Measurements from ENCODE around the gene RASA3. TPM values are rescaled to one million over a fixed set of nuclear protein-coding genes. Genes with fewer than 3 reads are reported as not detected.
"Not testable (repeated sequence)": the region's sequence is repeated elsewhere in the genome, so short reads cannot be mapped to it uniquely, and the experiment has no call there.

The RASA3 gene
- total RNA-seq, 1 donor from 2014 or later, result 30.7 TPM

DNA sequence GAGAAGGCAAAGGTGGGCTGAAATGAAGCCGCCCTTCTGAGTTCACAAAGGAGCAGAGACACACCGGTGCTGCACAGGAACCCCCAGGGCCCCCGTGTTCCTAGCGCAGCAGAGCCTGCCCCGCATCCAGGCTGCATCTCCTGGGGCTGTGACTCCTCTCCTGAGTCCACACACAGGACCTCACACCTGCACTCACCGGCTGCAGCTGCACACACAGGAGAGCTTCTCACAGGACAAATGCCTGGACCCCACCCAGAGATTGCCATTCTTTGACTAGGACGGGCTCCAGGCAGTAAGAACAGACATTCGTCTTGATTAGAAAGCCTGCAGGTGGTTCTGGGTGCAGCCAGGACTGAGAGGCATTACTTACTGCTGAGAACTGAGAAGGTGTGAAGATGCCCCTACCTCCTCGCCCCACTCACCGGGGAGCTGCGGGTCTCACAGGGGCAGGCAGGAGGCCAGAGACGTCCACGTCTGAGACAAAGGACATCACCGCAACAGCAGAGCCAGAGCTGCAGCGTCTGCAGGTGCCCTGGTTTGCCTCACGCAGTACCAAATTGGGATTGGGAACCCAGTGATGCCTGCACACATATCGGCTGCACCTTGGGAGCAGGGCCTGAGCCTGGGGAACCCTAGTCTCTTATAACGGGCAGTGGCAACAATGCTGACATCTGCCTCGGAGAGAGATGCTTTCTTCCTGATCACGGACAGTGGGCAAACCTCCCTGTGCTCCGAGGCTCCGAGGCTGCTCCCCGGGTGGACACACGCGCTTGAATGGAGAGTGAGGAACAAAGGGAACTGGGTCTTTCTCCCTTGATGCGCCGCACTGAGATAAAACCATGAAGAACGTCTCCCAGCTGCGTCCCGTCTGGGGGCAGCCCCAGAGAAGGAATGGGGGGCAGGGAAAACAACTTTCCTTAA is 50.4 kb downstream of the RASA3 start:
- DNase-seq (ENCODE audit: low read depth in 2 of 2), result no peak

DNA sequence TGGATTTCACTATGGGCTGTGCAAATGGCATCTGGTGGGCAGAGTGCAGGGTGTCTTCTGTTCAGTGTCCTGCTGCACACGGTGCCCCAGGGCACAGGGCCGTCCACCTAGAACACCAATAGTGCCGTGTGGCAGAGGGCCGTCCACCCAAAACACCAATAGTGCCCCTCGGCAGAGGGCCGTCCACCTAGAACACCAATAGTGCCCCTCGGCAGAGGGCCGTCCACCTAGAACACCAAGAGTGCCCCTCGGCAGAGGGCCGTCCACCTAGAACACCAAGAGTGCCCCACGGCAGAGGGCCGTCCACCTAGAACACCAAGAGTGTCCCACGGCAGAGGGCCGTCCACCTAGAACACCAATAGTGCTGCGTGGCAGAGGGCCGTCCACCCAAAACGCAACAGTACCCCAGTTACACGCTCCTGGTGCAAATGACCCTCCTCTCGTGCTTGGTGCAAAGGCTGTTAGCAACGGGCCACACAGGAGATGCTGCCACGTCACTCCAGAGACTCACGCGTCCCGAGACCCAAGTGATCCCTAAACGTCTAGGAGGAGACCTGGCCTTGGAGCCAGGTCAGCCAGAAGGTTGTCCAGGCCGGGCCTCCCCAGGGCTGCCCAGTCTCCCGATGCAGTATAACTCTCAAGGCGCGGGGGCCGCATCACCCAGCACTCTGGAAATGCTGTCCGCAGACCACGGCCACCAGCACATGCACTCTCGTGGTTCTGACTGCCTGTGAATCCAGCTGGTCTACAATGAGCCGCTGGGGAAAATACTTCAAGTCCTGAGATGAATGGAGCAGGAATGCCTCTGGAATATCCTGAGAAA is 51.5 kb downstream of the RASA3 start:
- no peak for DNase-seq (ENCODE audit: low read depth in 2 of 2)

DNA sequence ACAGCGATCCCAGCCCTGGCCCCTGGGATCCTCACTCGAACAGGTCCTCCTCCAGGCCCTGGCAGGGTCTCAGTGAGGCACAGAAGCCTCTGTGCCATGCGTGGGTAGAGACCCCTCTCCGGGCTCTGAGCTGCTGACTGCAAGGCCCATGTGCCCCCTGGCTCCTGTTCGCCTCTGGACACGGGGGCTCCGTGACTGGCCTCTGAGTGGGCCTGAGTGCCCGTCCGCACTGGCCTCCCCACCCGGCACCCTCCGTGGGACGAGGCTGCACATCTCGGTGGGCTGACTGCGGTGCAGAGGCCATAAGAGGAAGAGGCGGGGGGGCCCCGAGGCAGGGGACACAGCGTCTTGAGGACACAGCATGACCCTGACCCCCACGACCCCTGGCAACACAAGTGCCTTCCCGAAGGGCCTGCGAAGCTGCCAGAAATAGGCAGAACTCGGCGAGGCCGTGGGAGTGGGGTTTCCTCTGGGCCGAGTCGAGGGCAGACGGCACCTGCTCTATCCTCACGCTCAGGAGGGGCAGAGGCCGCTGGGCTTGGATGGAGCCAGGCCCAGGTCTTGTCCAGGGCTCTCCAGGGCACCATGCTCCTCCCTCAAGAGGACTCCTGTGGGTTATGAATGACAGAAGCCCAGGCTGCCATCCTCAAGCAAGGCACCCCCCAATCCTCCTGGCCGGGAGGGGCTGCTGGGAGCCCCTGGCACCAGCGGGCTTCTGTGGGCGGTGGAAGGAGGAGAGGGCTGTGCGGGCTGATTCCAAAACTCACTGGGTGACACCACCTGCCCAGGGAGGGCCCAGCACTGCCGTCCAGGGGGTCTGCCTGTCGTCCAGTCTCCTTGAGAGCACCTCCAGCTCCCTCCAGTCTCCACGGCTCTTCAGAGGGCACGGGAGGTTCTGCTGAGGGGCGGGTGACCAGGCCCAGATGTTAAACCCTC is 52.6 kb downstream of the RASA3 start:
- DNase-seq (ENCODE audit: low read depth in 2 of 2), result no peak

DNA sequence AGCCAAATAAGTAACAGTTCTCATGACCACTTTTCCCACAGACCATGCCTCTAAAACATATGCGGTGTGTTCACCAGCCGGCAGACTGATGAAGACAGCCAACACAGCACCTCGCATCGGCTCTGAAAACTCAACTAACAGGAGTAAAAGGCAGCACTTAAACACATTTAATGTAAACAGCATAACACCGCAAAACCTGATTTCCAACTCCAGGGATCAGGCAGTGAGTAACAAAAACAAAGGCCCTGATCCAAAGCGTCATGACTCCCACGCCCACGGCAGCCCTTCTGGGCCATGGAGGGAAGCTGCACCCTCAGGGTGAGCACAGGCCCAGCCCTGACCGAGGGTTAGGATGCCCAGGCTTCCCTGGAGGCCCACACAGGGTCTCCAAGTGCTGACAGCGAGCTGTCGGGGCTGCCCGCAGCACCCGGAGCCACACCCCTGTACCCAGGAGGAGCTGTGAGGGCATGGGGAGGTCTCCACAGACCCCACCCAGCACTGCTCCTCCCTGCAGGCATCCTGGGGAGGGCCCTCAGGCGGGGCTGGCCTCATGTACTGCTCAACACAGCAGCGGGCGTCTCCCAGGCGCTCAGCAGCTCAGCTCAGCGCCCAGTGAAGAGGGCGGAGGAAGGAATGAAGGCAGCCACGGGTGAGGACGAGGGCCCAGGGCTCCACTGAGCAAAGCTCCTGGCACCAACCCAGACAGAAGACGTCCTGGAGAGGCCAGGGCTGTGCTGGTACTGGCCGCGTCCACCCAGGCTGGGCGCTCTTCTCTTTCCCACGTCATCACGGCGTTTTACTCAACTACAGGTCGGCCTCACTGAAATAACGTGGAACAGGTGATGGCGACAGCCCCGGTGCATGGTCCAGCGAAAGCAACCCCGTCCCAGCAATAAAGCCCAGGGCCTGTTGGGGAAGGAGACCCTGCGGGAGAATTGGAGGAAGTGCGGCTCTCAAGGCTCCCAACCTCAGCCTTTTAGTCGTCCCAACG is 53.7 kb downstream of the RASA3 start:
- DNase-seq (ENCODE audit: low read depth in 2 of 2), result no peak

DNA sequence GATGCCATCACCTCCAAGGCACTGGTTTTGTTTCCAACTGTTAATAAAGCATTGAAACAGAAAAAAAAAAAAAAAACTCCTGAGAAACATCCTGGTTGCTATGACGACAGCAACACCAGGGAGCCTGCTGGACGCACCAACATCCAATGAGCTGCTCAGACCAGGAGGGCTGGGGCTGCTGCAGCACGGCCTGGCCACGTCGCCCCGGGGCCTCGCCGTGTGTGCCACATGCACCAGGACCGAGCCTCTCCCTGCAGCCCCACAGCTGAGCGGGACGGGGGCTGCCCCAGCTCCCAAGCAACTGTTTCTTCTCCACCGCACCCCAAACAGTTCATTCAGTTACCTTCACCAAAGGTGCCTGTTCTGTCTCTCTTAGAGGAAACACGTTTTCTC is 54.5 kb downstream of the RASA3 start:
- DNase-seq (ENCODE audit: low read depth in 2 of 2), result peak in 1 of 2 donors; percentile 44

DNA sequence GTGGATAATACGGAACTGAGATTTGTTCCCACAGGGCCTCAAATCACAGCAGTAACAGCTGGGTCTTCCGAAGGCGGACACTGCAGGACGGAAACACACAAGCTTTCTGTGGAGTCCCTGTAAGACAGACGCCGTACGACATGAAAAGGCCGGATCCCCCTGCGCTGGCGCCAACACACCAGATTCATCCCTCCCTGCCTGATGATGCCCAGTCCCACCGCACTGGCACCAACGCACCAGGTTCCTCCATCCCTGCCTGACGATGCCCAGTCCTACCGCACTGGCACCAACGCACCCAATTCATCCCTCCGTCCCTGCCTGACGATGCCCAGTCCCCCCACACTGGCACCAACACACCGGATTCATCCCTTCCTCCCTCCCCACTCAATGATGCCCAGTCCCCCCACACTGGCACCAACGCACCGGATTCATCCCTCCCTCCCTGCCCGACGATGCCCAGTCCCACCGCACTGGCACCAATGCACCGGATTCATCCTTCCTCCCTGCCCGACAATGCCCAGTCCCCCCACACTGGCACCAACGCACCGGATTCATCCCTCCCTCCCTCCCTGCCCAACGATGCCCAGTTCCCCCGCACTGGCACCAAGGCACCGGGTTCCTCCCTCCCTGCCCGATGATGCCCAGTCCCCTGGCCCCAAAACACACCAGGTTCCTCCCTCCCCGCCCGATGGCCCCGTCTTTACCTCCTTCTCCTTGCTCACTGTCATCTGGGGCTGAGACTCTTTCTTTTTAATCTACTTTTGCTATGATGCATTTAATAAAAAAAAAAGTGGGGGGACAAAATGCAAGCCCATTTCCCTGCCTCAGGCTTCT is 55.1 kb downstream of the RASA3 start:
- DNase-seq (ENCODE audit: low read depth in 2 of 2), result no peak

- DNase-seq (ENCODE audit: low read depth in 2 of 2), result no peak
Observed at GRCh38 chr13:114076329-114077090, 55.9 kb downstream of the RASA3 start.

GRCh38 chr13:114075811-114076210 is 56.6 kb downstream of the RASA3 start:
- not testable (repeated sequence) for DNase-seq (ENCODE audit: low read depth in 2 of 2)

DNA sequence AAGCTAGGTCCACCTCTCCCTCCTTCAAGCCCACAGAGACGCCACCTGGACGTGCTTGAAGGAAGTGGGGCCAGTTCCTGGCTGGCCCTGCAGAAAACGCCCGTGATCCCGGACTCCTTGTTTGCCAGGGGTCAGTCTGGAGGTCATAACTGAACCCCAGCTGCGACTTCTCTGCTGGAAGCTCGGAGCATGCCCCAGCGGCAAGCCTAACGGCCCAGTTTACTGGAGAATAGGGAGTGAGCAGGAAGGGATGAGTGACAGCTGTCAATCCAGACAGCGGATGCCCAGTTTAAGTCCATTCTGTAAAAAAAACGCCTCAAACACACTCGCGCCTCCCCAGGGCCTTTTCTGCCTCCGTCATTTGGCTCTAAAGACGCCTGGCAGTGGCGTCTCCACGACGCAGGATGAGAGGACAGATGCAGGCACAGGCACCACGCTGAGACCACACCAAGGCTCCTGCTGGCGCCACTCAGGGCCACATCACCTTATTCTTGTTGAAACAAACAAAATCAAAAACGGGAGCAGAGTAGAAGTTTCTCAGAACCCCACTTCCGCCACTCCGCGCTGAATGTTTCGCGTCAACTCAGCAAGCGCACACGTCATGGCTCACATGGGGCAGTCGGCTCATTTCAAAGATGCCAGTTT is 57.6 kb downstream of the RASA3 start:
- DNase-seq (ENCODE audit: low read depth in 2 of 2), result no peak

- no peak for DNase-seq (ENCODE audit: low read depth in 2 of 2)
Observed at GRCh38 chr13:114073881-114074612, 58.4 kb downstream of the RASA3 start.

DNA sequence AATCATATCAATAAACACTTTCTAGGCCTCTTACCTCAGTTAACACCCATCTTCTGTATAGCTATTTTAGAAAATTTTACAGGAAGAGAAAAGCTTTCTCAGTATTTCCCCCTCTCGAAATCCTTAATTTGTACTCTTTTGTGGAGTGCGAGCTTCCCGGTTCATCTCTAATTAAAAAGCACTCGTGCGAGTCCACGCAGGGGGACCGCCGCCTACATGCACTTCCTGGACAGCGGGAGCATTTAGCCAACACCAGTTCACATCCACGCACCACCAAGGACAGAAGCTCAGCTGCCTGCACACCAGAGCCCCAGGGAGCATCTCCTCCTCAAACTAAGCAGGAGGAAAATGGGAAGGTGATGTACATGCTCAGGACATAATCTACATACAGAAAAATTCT is 60.0 kb downstream of the RASA3 start:
- peak in 1 of 2 donors; percentile 17 for DNase-seq (ENCODE audit: low read depth in 2 of 2)

- DNase-seq (ENCODE audit: low read depth in 2 of 2), result peak in 1 of 2 donors; percentile 42
Observed at GRCh38 chr13:114071991-114072390, 60.4 kb downstream of the RASA3 start.

DNA sequence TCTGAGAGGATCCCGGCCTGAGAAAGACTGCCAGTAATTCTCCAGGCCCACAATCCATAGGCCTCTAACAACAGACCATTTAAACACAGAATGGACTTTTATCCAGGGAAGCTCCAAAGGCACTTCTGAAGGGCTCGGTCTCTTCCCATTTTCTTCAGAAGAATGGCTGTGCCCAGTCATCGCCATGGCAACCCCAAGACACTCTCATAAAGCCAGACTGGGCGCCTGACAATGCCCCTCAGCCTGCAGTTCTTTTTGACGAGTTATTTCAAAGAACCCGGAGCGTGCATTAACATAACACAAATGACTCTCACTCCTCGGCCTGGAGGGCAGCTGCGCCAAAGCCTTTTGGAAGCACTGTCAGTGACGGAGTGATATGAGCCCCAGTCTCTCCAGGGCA is 61.0 kb downstream of the RASA3 start:
- DNase-seq (ENCODE audit: low read depth in 2 of 2), result no peak

GRCh38 chr13:114070098-114070799 is 62.2 kb downstream of the RASA3 start:
- no peak for DNase-seq (ENCODE audit: low read depth in 2 of 2)

DNA sequence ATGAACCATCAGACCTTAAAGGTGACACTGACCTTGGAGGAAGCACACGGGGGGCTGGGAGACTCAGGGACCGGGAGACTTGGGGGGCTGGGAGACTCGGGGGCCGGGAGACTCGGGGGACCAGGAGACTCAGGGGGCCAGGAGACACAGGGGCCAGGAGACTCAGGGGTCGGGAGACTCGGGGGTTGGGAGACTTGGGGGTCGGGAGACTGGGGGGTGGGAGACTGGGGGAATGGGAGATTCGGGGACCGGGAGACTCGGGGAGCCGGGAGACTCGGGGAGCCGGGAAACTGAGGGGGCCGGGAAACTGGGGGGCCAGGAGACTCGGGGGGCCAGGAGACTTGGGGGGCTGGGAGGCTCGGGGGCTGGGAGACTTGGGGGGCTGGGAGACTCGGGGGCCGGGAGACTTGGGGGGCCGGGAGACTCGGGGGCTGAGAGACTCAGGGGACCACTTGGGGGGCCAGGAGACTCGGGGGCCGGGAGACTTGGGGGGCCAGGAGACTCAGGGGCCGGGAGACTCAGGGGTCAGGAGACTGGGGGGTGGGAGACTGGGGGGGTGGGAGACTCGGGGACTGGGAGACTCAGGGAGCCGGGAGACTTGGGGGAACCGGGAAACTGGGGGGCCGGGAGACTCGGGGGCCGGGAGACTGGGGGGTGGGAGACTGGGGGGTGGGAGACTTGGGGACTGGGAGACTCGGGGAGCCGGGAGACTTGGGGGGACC is 62.9 kb downstream of the RASA3 start:
- DNase-seq (ENCODE audit: low read depth in 2 of 2), result no peak
